Measurements from ENCODE around the gene MSANTD1. TPM values are rescaled to one million over a fixed set of nuclear protein-coding genes. Genes with fewer than 3 reads are reported as not detected.

The MSANTD1 gene
- total and polyA plus RNA-seq, 2 donors (not counting 1 experiment from before 2014, with no cell fraction given), result 0.78 to 5.5 TPM

DNA sequence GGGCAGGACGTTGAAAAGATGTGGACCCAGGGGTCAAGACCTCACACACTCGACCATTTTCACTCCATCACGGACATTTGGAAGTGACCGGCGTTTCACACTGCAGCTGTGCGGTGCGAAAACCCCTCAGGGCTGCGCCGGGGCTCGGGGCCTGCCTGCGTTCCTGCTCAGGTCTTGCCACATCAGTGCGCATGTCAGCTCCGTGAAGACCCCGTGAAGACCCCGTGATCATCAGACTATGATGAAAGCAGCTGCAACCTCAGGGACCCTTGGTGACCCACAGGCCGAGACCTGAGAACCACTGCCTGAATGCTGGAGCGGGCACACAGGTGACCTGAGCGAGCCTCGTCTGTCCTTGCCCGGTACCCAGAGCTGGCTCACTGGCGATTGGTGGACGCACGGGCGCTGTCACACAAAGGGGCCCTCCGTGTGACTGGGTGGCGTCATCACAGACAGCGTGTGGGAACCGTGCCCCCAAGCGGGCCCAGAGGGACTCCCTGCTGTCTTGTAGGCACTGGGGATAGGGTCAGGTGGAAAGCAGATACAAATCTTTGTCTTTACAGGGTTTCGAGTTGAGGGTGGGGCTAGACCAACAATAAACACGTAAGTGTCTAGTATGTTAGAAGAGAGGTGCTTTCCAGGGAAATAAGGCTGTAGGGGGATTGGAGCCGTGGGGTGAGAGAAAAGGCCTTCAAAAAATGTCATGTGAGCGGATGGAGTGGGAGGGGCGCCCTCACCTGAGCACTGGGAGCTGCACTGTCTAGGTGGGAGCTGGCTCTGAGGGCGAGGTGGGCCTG lies 12.7 kb downstream of the MSANTD1 start:
- Histone ChIP-seq H4K20me1 (ENCODE audit: control insufficient read depth, insufficient read depth, low read length, poor library complexity, severe bottlenecking) (no peaks in the 10 kb centered on the region), H3K79me2 (ENCODE audit: control insufficient read depth, insufficient read depth, low read length) (no peaks in the 10 kb centered on the region), H3K4me1 (ENCODE audit: control insufficient read depth in 2 of 2, insufficient read depth in 2 of 2, low read length in 2 of 2) (peaks cover 9 to 17% of the 10 kb centered on the region in 2 donors), H3K27me3 (replicated peaks in 1 of 4; ENCODE audit: control extremely low read depth in 1 of 4, control insufficient read depth in 3 of 4, insufficient read depth in 4 of 4, low read length in 3 of 4) (no peaks in the 10 kb centered on the region), H2AFZ (ENCODE audit: insufficient read depth, low read depth, low read length, poor library complexity, severe bottlenecking) (no peak overlapping the region), H3K27ac (ENCODE audit: low read length in 2 of 2) (no peak overlapping the region), H3K4me2 (replicated peaks; ENCODE audit: low read depth, low read length, poor library complexity, severe bottlenecking) (no peak overlapping the region), H3K9me3 (ENCODE audit: control extremely low read depth in 1 of 3, control insufficient read depth in 2 of 3, insufficient read depth in 1 of 3, low read length in 2 of 3) (no peaks in the 10 kb centered on the region), H3K36me3 (replicated peaks in 1 of 2; ENCODE audit: control extremely low read depth in 1 of 2, control insufficient read depth in 1 of 2, extremely low read depth in 1 of 2, insufficient read depth in 2 of 2, low read length in 1 of 2) (no peaks in the 10 kb centered on the region), H3K9ac (ENCODE audit: low read length) (no peak overlapping the region), H3K4me3 (ENCODE audit: control extremely low read depth in 1 of 5, extremely low read depth in 1 of 5, insufficient read depth in 1 of 5, low read depth in 2 of 5, low read length in 4 of 5) (no peak overlapping the region)
- Mint-ChIP-seq H3K27me3 (no peaks in the 10 kb centered on the region), H3K9me3 (ENCODE audit: insufficient read depth) (no peaks in the 10 kb centered on the region), H3K4me3 (no peak overlapping the region), H3K4me1 (peaks cover 19% of the 10 kb centered on the region), H3K27ac (no peak overlapping the region)
- TF ChIP-seq, protein P1, sequence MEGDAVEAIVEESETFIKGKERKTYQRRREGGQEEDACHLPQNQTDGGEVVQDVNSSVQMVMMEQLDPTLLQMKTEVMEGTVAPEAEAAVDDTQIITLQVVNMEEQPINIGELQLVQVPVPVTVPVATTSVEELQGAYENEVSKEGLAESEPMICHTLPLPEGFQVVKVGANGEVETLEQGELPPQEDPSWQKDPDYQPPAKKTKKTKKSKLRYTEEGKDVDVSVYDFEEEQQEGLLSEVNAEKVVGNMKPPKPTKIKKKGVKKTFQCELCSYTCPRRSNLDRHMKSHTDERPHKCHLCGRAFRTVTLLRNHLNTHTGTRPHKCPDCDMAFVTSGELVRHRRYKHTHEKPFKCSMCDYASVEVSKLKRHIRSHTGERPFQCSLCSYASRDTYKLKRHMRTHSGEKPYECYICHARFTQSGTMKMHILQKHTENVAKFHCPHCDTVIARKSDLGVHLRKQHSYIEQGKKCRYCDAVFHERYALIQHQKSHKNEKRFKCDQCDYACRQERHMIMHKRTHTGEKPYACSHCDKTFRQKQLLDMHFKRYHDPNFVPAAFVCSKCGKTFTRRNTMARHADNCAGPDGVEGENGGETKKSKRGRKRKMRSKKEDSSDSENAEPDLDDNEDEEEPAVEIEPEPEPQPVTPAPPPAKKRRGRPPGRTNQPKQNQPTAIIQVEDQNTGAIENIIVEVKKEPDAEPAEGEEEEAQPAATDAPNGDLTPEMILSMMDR (IDR thresholded peaks at IDR 0.05), result no peak
- no peak for TF ChIP-seq EZH2 (IDR thresholded peaks at IDR 0.05; ENCODE audit: borderline replicate concordance, insufficient read depth, low read depth, low read length, poor library complexity, severe bottlenecking)
- intact Hi-C loops (cut with micrococcal nuclease), result no loop called here
- ChIA-PET POLR2A (no interaction called here), CTCF (interaction anchor here (0.9 kb wide), 1 partner anchor 11 kb away, joined by 3 read pairs; no protein-coding TSS in a partner anchor)
- ATAC-seq (ENCODE audit: low read depth), result no peak
- 95% methylated on average over 35 of the region's 35 CpGs for WGBS (ENCODE audit: insufficient coverage)
- no peak for DNase-seq

Data from B cell (primary cell).